ENCODE measurements around the gene ARMH3. TPM values are rescaled to one million over a fixed set of nuclear protein-coding genes. Genes with fewer than 3 reads are reported as not detected.
A peak's percentile ranks its signal among the peaks of the same experiment; 100 is the strongest.

Gene ARMH3
- total and polyA plus RNA-seq, 2 donors = 8.7 to 18.2 TPM

DNA sequence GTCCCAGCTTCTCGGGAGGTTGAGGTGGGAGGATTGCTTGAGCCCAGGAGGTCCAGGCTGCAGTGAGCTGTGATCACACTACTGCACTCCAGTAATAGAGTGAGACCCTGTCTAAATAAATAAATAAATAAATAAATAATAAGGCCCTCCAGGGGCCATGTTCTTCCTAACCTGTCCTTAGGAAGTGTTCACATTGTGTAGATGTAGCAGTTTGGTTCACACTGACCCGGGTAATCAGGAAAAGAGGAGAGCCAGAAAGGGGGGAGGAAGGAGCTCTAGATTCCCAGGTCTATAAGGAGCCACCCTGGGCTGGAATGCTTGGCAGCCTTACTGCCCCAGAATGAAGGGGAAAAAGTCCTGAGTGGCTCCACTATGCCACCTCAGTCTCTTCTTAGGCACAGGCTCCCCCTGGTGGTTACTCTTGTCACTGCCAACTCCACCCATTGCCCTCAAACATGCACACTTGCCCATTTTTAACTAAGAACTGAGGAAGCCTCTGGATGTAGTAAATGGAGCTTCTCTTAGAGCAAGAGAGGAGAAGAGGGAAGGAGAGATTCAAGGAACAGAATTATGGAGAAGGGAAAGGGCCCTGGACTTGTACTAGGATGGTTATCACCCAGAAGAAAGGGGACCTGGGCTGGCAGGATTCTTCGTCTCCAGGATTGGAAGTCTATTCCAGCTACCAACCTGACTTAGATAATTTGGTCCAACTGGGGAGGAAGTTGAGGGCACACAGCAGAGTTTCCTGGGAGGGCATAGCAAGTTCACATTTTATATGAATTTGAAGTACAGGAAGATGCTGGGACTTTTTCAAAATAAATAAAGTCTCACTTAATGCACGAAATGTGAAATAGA lies 16.9 kb upstream of the ARMH3 start:
- Histone ChIP-seq H3K27me3 (ENCODE audit: control insufficient read depth in 2 of 2, insufficient read depth in 1 of 2, low read length in 1 of 2) (no peaks in the 10 kb centered on the region), H3K4me3 (ENCODE audit: low read length in 2 of 2) (no peak overlapping the region), H3K4me1 (ENCODE audit: control insufficient read depth in 2 of 2, insufficient read depth in 2 of 2, low read length in 2 of 2) (no peaks in the 10 kb centered on the region), H3K36me3 (ENCODE audit: control insufficient read depth in 2 of 2, insufficient read depth in 2 of 2, low read length in 1 of 2) (no peaks in the 10 kb centered on the region), H3K9me3 (ENCODE audit: control insufficient read depth in 2 of 2, insufficient read depth in 1 of 2, low read length in 1 of 2) (peaks cover 0 to 4% of the 10 kb centered on the region in 2 donors), H3K27ac (ENCODE audit: low read depth in 1 of 2, low read length in 1 of 2) (no peak overlapping the region)
- DNase-seq (ENCODE audit: low read depth in 6 of 9, low spot score in 9 of 9) = peak; percentile 49 to 86 (median 70)
- WGBS = 91% methylated on average over 4 of the region's 4 CpGs

DNA sequence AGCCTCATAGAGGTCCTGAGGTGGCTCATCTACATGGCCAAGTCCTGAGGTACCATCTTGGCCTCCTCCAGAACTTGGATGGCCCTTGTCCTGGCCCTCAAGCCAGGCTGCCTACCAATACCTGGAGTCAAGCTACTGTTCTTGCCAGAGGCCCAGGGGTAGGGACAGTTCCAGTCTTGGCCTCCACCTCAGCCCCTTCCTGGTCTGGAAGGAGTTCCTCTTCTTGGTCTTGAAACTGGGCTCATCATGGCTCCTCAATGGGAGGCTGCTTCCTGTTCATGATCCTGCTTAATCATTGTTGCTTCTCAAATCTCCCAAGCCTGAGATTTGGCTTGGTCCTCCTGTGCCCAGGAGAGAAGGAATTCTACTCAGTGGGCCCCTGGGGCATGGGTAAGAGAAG lies 13.1 kb upstream of the ARMH3 start:
- H3K4me3 ChIP-seq (ENCODE audit: low read length in 2 of 2) = no peak overlapping the region
- no peak overlapping the region for H3K27ac ChIP-seq (ENCODE audit: low read depth in 1 of 2, low read length in 1 of 2)
- no peak for DNase-seq (ENCODE audit: low read depth in 6 of 9, low spot score in 9 of 9)
- no peaks in the 10 kb centered on the region for H3K27me3 ChIP-seq (ENCODE audit: control insufficient read depth in 2 of 2, insufficient read depth in 1 of 2, low read length in 1 of 2)
- peaks cover 0 to 3% of the 10 kb centered on the region in 2 donors for H3K36me3 ChIP-seq (ENCODE audit: control insufficient read depth in 2 of 2, insufficient read depth in 2 of 2, low read length in 1 of 2)
- peaks cover 0 to 4% of the 10 kb centered on the region in 2 donors for H3K9me3 ChIP-seq (ENCODE audit: control insufficient read depth in 2 of 2, insufficient read depth in 1 of 2, low read length in 1 of 2)
- H3K4me1 ChIP-seq (ENCODE audit: control insufficient read depth in 2 of 2, insufficient read depth in 2 of 2, low read length in 2 of 2) = peaks cover 5 to 19% of the 10 kb centered on the region in 2 donors

DNA sequence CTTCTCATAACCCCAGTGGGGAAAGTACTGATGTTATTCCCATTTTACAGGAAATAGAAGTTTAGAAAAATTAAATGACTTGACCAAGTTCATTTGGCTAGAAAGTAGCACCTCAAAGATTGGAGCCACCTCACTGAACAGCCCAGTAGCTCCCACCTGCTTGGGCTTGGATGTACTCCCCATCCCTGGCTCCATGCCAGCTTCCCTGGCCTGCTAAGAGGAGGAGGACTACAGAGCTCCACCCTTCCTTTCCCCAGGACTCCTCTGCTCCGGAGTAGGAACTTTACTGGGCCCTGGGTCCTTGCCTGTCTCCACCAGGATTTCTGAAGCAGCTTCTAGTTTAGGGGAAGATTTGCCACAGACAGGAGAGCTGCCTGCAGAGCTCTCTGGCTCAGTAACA lies 12.2 kb upstream of the ARMH3 start:
- no peaks in the 10 kb centered on the region for H3K27me3 ChIP-seq (ENCODE audit: control insufficient read depth in 2 of 2, insufficient read depth in 1 of 2, low read length in 1 of 2)
- peaks cover 5 to 19% of the 10 kb centered on the region in 2 donors for H3K4me1 ChIP-seq (ENCODE audit: control insufficient read depth in 2 of 2, insufficient read depth in 2 of 2, low read length in 2 of 2)
- 93% methylated on average over 1 of the region's 1 CpG for WGBS
- H3K36me3 ChIP-seq (ENCODE audit: control insufficient read depth in 2 of 2, insufficient read depth in 2 of 2, low read length in 1 of 2) = peaks cover 0 to 3% of the 10 kb centered on the region in 2 donors
- no peak overlapping the region for H3K4me3 ChIP-seq (ENCODE audit: low read length in 2 of 2)
- no peak overlapping the region for H3K27ac ChIP-seq (ENCODE audit: low read depth in 1 of 2, low read length in 1 of 2)
- peaks cover 0 to 4% of the 10 kb centered on the region in 2 donors for H3K9me3 ChIP-seq (ENCODE audit: control insufficient read depth in 2 of 2, insufficient read depth in 1 of 2, low read length in 1 of 2)
- no peak for DNase-seq (ENCODE audit: low read depth in 6 of 9, low spot score in 9 of 9)

DNA sequence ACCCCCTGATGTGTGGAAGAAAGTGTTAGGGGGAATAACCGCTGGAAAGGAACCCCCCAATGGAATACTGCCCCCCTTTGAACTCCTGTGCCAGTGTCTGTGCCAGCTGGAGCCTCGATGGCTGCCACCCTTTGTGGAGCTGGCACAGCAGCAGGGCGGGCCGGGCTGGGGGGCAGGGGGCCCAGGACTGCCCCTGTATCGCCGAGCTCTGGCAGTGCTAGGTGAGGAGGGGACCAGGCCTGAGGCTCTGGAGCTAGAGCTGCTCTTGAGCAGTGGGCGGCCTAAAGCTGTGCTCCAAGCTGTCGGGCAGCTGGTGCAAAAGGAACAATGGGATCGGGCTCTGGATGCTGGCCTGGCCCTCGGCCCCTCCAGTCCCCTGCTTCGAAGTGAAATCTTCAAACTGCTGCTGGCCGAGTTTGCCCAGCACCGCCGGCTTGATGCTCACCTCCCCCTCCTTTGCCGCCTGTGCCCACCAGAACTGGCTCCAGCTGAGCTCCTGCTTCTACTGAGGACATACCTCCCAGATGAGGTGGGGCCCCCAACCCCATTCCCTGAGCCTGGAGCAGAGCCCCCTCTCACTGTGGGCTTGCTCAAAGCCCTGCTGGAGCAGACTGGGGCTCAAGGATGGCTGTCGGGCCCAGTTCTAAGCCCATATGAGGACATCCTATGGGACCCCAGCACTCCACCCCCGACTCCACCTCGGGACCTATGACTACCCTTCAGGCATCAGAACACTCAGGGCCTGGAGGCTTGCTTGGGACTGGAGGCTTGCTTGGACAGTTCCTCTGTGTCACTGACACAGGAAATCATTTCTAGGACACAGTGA lies 11.3 kb upstream of the ARMH3 start:
- H3K27me3 ChIP-seq (ENCODE audit: control insufficient read depth in 2 of 2, insufficient read depth in 1 of 2, low read length in 1 of 2) = no peaks in the 10 kb centered on the region
- WGBS = 97% methylated on average over 18 of the region's 18 CpGs
- peaks cover 0 to 3% of the 10 kb centered on the region in 2 donors for H3K36me3 ChIP-seq (ENCODE audit: control insufficient read depth in 2 of 2, insufficient read depth in 2 of 2, low read length in 1 of 2)
- DNase-seq (ENCODE audit: low read depth in 6 of 9, low spot score in 9 of 9) = no peak
- H3K4me3 ChIP-seq (ENCODE audit: low read length in 2 of 2) = no peak overlapping the region
- H3K9me3 ChIP-seq (ENCODE audit: control insufficient read depth in 2 of 2, insufficient read depth in 1 of 2, low read length in 1 of 2) = peaks cover 0 to 4% of the 10 kb centered on the region in 2 donors
- H3K4me1 ChIP-seq (ENCODE audit: control insufficient read depth in 2 of 2, insufficient read depth in 2 of 2, low read length in 2 of 2) = peaks cover 5 to 19% of the 10 kb centered on the region in 2 donors
- no peak overlapping the region for H3K27ac ChIP-seq (ENCODE audit: low read depth in 1 of 2, low read length in 1 of 2)

DNA sequence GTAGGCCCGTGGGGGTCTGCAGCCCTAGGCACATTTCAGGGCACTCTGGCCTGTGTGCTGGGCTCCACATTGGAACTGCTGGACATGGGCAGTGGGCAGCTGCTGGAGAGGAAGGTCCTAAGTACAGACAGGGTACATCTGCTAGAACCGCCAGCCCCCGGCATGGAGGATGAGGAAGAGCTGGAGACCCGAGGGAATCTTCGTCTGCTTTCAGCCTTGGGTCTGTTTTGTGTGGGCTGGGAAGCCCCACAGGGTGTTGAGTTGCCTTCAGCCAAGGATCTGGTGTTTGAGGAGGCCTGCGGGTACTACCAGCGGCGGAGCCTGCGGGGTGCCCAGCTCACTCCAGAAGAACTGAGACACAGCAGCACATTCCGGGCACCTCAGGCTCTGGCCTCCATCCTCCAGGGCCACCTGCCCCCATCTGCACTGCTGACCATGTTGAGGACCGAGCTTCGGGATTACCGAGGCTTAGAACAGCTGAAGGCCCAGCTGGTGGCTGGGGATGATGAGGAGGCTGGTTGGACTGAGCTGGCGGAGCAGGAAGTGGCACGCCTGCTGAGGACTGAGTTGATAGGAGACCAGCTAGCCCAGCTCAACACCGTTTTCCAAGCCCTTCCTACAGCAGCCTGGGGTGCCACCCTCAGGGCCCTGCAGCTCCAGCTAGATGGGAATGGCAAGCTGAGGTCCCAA lies 10.6 kb upstream of the ARMH3 start:
- peaks cover 5 to 19% of the 10 kb centered on the region in 2 donors for H3K4me1 ChIP-seq (ENCODE audit: control insufficient read depth in 2 of 2, insufficient read depth in 2 of 2, low read length in 2 of 2)
- H3K36me3 ChIP-seq (ENCODE audit: control insufficient read depth in 2 of 2, insufficient read depth in 2 of 2, low read length in 1 of 2) = peaks cover 0 to 3% of the 10 kb centered on the region in 2 donors
- 95% methylated on average over 16 of the region's 16 CpGs for WGBS
- peak overlapping the region in 1 of 2 donors; percentile 55 for H3K4me3 ChIP-seq (ENCODE audit: low read length in 2 of 2)
- DNase-seq (ENCODE audit: low read depth in 6 of 9, low spot score in 9 of 9) = no peak
- H3K27ac ChIP-seq (ENCODE audit: low read depth in 1 of 2, low read length in 1 of 2) = no peak overlapping the region
- H3K9me3 ChIP-seq (ENCODE audit: control insufficient read depth in 2 of 2, insufficient read depth in 1 of 2, low read length in 1 of 2) = no peaks in the 10 kb centered on the region
- H3K27me3 ChIP-seq (ENCODE audit: control insufficient read depth in 2 of 2, insufficient read depth in 1 of 2, low read length in 1 of 2) = no peaks in the 10 kb centered on the region

DNA sequence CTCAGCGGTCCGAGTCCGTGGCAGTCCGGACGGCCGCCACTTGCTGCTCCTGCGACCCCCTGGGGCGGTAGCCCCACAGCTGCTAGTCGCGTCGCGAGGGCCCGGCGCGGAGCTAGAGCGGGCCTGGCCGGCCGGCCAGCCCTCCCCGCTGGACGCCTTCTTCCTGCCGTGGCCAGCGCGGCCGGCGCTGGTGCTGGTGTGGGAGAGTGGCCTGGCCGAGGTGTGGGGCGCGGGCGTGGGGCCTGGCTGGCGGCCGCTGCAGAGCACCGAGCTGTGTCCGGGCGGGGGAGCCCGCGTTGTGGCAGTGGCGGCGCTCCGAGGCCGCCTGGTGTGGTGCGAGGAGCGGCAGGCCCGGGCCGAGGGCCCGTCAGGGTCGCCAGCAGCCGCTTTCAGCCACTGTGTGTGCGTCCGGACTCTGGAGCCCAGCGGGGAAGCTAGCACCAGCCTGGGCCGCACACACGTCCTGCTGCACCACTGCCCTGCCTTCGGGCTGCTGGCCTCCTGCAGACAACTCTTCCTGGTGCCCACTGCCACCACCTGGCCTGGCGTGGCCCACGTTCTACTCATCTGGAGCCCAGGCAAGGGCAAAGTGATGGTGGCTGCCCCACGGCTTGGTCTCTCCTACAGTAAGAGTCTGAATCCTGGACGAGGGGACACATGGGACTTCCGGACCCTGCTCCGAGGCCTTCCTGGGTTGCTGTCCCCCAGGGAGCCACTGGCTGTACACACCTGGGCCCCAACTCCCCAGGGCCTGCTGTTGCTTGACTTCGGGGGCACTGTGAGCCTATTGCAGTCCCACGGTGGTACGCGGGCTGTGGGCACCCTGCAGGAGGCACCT lies 9.8 kb upstream of the ARMH3 start:
- DNase-seq (ENCODE audit: low read depth in 6 of 9, low spot score in 9 of 9) = peak in 1 of 9 donors; percentile 34
- peaks cover 5 to 19% of the 10 kb centered on the region in 2 donors for H3K4me1 ChIP-seq (ENCODE audit: control insufficient read depth in 2 of 2, insufficient read depth in 2 of 2, low read length in 2 of 2)
- peak overlapping the region in 1 of 2 donors; percentile 84 for H3K27ac ChIP-seq (ENCODE audit: low read depth in 1 of 2, low read length in 1 of 2)
- H3K9me3 ChIP-seq (ENCODE audit: control insufficient read depth in 2 of 2, insufficient read depth in 1 of 2, low read length in 1 of 2) = no peaks in the 10 kb centered on the region
- peaks cover 0 to 3% of the 10 kb centered on the region in 2 donors for H3K36me3 ChIP-seq (ENCODE audit: control insufficient read depth in 2 of 2, insufficient read depth in 2 of 2, low read length in 1 of 2)
- H3K4me3 ChIP-seq (ENCODE audit: low read length in 2 of 2) = peak overlapping the region; percentile 55 to 76
- H3K27me3 ChIP-seq (ENCODE audit: control insufficient read depth in 2 of 2, insufficient read depth in 1 of 2, low read length in 1 of 2) = no peaks in the 10 kb centered on the region
- 12% methylated on average over 63 of the region's 63 CpGs for WGBS

DNA sequence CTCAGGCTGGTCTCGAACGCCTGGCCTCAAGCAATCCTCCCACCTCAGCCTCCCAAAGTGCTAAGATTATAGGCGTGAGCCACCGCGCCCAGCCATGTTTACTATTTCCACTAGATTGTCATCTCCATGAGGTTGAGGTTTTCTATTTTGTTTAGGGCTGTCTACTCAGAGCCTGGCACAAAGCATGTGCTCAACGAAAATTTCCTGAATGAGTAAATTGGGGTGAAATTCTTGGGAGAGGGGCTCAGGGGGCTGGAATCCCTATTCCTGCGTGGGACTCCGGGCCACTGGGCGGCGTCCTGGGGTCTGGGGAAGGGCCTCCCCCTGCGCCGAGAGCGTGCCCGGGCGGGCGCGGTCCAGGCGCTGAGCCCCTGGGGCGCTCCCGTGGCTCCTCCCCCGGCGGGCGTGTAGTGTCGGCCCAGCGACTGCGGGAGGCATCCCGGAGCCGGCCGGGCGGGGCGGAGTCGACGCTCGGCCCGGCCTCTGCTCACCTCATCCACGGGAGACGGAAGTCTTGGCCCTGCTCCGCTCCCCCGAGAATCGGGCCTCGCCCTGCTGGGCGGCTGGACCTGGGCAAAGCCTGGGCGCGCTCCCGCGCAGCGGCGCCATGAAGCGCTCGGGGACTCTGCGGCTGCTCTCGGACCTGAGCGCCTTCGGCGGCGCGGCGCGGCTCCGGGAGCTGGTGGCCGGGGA lies 9.0 kb upstream of the ARMH3 start, which contains the start of gene HPS6:
Gene HPS6 (plus strand): TSS at position 482 of the 693 bp plus-strand sequence. CDS start 126 bp downstream, at position 608.
- WGBS = 2% methylated on average over 61 of the region's 61 CpGs
- Histone ChIP-seq H3K4me1 (ENCODE audit: control insufficient read depth in 2 of 2, insufficient read depth in 2 of 2, low read length in 2 of 2) (peaks cover 5 to 19% of the 10 kb centered on the region in 2 donors), H3K4me3 (ENCODE audit: low read length in 2 of 2) (peak within 1 kb of the TSS; percentile 55 to 76), H3K9me3 (ENCODE audit: control insufficient read depth in 2 of 2, insufficient read depth in 1 of 2, low read length in 1 of 2) (no peaks in the 10 kb centered on the region), H3K27ac (ENCODE audit: low read depth in 1 of 2, low read length in 1 of 2) (peak within 1 kb of the TSS; percentile 50 to 84), H3K36me3 (ENCODE audit: control insufficient read depth in 2 of 2, insufficient read depth in 2 of 2, low read length in 1 of 2) (peaks cover 0 to 3% of the 10 kb centered on the region in 2 donors), H3K27me3 (ENCODE audit: control insufficient read depth in 2 of 2, insufficient read depth in 1 of 2, low read length in 1 of 2) (no peaks in the 10 kb centered on the region)
- peak; percentile 40 to 89 (median 73) for DNase-seq (ENCODE audit: low read depth in 6 of 9, low spot score in 9 of 9)

DNA sequence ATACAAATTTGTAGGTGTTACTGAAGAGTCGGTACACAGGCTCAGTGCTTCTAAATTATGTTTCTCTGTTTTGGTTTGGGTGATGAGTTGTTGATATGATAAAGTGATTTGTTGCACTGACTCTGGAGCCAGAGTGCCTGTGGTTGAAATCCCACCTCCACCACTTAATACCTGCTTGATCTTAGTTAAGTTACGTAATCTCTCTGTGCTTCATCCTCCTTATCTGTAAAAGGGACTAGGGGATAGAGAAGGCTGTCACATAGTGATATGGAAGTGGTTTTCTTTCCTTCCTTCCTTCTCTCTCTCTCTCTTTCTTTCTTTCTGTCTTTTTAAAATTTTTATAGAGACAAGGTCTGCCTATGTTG lies 8.5 kb upstream of the ARMH3 start:
- Histone ChIP-seq H3K9me3 (ENCODE audit: control insufficient read depth in 2 of 2, insufficient read depth in 1 of 2, low read length in 1 of 2) (no peaks in the 10 kb centered on the region), H3K4me3 (ENCODE audit: low read length in 2 of 2) (peak overlapping the region; percentile 55 to 76), H3K4me1 (ENCODE audit: control insufficient read depth in 2 of 2, insufficient read depth in 2 of 2, low read length in 2 of 2) (peaks cover 5 to 19% of the 10 kb centered on the region in 2 donors), H3K36me3 (ENCODE audit: control insufficient read depth in 2 of 2, insufficient read depth in 2 of 2, low read length in 1 of 2) (peaks cover 0 to 3% of the 10 kb centered on the region in 2 donors), H3K27me3 (ENCODE audit: control insufficient read depth in 2 of 2, insufficient read depth in 1 of 2, low read length in 1 of 2) (no peaks in the 10 kb centered on the region), H3K27ac (ENCODE audit: low read depth in 1 of 2, low read length in 1 of 2) (peak overlapping the region in 1 of 2 donors; percentile 50)
- DNase-seq (ENCODE audit: low read depth in 6 of 9, low spot score in 9 of 9) = no peak
- WGBS = 76% methylated on average over 2 of the region's 2 CpGs
